C4-2B (cell line): ENCODE measurements around the gene GNS.
A peak's percentile ranks its signal among the peaks of the same experiment; 100 is the strongest.
"Not testable (repeated sequence)": the region's sequence is repeated elsewhere in the genome, so short reads cannot be mapped to it uniquely, and the experiment has no call there.

Experiments
- H3K27ac ChIP-seq: fragments of 450-650 bp; 2 replicates; pipeline ENCODE4 v1.5.1; 2017
- ZFX ChIP-seq: fragments of 450-650 bp; IDR thresholded peaks from 2 replicates; pipeline ENCODE4 v1.6.1; 2017
- TF ChIP-seq, protein P1 (sequence below): fragments of 450-650 bp; conservative IDR thresholded peaks from 2 replicates; pipeline ENCODE4 v1.5.1; 2017; ENCODE audit warnings: mild to moderate bottlenecking

The GNS gene

DNA sequence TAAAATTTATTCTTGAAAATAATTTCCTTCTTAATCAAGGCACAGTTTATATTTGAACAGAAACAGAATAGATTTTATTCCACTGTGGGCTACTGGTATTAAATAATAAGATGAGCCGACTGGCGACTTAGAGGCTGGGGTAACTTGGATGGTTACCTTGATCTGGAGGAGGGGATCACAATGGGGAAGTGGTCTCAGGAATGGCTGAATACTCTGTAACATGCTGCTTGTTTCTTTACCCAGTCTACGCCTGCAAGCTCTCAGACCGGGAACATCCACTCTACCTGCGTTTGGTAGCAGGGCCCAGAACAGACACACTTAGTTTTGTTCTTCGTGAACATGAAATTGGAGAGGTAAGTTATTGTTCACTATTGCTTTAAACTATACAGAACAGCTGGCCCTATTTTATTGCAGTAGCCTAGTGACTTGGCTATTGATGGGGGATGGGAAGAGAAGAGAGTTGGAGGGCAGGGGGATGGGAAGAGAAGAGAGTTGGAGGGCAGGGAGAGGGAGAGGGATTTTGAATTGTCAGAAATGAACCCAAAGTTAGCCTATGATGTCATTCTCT is 67.9 kb downstream of the GNS start:
- H3K27ac ChIP-seq: no peak overlapping the region
- no peak for TF ChIP-seq ZFX
- TF ChIP-seq, protein P1, sequence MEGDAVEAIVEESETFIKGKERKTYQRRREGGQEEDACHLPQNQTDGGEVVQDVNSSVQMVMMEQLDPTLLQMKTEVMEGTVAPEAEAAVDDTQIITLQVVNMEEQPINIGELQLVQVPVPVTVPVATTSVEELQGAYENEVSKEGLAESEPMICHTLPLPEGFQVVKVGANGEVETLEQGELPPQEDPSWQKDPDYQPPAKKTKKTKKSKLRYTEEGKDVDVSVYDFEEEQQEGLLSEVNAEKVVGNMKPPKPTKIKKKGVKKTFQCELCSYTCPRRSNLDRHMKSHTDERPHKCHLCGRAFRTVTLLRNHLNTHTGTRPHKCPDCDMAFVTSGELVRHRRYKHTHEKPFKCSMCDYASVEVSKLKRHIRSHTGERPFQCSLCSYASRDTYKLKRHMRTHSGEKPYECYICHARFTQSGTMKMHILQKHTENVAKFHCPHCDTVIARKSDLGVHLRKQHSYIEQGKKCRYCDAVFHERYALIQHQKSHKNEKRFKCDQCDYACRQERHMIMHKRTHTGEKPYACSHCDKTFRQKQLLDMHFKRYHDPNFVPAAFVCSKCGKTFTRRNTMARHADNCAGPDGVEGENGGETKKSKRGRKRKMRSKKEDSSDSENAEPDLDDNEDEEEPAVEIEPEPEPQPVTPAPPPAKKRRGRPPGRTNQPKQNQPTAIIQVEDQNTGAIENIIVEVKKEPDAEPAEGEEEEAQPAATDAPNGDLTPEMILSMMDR: no peak

DNA sequence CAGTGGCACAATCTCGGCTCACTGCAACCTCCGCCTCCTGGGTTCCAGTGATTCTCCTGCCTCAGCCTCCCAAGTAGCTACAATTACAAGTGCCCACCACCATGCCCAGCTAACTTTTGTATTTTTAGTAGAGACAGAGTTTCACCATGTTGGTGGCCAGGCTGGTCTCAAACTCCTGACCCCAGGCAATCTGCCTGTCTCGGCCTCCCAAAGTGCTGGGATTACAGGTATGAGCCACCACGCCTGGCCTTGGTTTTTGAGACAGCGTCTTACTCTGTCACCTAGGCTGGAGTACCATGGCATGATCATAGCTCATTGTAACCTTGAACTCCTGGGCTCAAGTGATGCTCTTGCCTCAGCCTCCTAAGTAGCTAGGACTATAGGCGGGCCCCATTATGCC is 69.0 kb downstream of the GNS start:
- not testable (repeated sequence) for H3K27ac ChIP-seq

DNA sequence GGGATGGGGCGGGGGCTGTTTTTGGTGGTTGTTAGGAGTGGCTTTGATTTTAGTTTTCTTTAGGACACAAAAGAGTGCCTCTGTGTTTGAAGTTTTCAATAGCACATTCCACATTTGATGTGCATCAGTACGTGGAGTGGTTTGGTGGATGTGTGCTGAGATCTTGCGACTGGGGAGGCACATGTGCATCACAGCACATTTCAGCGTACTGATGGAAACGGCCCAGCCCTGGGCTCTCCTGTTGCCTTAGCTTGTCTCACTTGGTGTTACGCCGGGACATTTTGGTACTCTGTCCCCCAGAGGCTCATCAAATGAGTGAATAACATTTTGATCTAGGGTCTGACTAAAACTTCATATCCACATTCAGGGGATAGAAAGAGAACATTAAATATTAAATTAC is 70.5 kb downstream of the GNS start:
- H3K27ac ChIP-seq: peak overlapping the region; percentile 78
- no peak for TF ChIP-seq ZFX
- TF ChIP-seq, protein P1: no peak

DNA sequence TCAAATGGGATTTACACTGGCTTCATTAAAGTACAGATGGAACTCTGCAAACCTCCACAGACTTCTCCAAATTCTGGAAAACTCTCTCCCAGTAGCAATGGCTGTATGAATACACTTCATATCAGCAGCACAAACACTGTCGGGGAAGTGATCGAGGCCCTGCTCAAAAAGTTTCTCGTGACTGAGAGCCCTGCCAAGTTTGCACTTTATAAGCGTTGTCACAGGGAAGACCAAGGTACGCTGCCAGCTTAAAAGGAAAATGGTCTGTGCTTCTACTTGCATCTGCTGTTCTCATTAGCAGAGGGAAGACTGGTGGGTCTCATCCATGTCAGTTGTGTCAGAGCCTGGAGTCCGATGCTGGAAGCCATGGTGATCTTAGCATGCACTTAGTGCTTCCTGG is 71.0 kb downstream of the GNS start:
- no peak for TF ChIP-seq ZFX
- TF ChIP-seq, protein P1: no peak
- H3K27ac ChIP-seq: peak overlapping the region; percentile 78

DNA sequence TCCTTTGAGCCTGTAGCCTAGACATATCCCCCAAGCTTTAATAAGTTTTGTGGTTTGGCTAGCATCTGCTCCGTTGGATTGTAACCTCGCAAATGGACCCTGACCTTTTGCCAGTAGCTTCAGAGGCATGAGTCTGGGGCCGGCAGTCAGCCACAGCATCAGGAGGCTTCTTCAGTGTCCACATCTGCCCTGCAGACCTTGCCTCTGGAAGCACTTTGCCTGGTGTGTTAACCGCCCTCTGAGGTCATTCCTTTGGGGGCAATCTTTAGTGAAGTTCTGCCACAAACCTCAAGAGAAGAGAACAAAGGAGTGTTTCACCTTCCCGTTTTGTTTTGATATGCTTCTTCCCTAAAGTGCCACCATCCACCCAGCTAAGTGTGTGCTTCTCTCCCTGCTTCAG is 71.4 kb downstream of the GNS start:
- peak overlapping the region; percentile 78 for H3K27ac ChIP-seq
- TF ChIP-seq, protein P1: no peak
- TF ChIP-seq ZFX: no peak

DNA sequence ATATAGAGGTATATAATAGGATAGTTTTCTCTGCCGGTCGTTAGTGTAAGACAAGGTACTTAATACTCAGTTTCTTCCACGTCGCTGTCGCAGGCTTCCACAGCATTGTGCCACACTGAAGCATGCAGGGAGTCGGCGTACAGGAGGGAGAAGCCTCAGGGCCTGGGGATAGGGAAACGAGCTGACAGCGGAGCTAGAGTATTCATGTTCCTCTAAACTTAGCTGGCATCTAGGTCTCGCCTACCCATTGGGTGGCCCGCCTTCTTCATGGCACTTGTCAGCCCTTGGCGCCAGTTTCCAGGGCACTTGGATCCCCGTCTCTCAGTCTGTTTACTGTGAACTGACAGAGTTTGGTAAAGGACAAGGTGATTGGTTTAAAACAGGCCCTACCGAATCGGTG is 73.6 kb downstream of the GNS start:
- TF ChIP-seq ZFX: no peak
- TF ChIP-seq, protein P1: no peak
- H3K27ac ChIP-seq: no peak overlapping the region

DNA sequence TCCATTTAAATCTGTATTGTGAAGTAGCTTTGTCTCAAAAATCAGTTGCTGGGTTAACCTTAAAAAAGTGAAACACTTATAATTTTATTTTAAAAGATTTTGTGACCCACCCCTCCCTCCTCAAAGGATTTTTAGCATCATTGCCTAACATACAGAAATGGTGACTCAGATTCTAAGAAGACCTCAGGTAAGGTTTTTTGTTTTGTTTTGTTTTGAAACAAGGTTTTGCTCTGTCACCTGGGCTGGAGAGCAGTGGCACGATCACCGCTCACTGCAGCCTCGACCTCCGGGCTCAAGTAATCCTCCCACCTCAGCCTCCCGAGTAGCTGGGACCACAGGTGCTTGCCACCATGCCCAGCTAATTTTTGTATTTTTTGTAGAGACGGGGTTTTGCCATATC is 74.2 kb downstream of the GNS start:
- TF ChIP-seq, protein P1: no peak
- no peak for TF ChIP-seq ZFX
- no peak overlapping the region for H3K27ac ChIP-seq

DNA sequence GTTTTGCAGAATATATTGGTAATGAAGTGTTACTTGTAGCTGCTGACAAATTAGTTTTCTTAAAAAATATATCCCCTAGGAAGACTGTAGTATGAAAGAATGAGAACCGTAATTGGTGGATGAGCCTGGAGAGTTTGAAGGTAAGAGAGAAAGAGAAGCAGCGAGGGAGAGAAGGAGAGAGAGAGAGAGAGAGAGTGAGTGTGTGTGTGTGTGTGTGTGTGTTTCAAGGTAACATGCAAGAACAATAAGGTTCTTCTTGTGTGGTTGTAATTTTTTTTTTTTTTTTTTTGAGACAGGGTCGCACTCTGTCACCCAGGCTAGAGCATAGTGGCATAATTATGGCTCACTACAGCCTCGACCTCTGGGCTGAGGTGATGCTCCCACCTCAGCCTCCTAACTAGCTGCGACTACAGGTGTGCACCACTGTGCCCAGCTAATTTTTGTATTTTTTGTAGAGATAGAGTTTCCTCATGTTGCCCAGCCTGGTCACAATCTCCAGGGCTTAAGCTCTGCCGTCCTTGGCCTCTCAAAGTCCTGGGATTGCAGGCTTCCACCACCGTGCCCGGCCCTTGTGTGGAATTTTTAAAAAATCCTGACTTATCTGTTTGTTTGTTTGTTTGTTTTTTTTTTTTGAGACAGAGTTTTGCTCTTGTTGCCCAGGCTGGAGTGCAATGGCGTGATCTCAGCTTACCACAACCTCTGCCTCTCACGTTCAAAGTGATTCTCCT is 75.2 kb downstream of the GNS start:
- TF ChIP-seq, protein P1: no peak
- TF ChIP-seq ZFX: no peak
- no peak overlapping the region for H3K27ac ChIP-seq
